Retinal pigment epithelial cell (primary cell): Measurements from ENCODE around the gene OR5H14.
"Not testable (repeated sequence)": the region's sequence is repeated elsewhere in the genome, so short reads cannot be mapped to it uniquely, and the experiment has no call there.

ENCODE experiments used
- DNase-seq: peaks from one replicate; pipeline ENCODE4 v3.0.0-alpha.2; 2010; ENCODE audit warnings: low read depth
- H3K4me3 ChIP-seq: 2 replicates; pipeline ENCODE4 v1.5.1; 2011; ENCODE audit warnings: mild to moderate bottlenecking, low read length, control low read depth, moderate library complexity
- TF ChIP-seq, protein P1 (sequence below): conservative IDR thresholded peaks from 2 replicates; pipeline ENCODE4 v1.5.1; 2011; ENCODE audit warnings: low read depth, low read length, control low read depth, inconsistent platforms

The OR5H14 gene

DNA sequence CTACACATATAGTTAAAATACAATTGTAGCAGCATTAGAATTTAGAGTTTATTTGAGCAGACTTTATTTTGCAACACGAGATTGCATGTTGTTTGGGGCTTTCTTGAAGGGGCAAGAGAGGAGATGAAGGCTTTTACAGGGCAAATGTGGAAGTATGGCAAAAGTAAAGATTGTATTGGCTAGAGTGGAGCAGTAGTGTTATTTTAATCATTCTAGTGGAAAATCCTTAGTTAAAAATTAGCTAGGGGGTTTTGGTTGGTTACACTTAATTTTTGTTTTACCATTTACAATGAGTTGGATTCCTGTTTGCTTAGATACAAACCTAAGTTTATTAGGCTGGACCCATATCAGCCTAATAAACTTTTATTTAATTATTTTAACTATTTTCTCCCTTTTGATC is 23.8 kb downstream of the OR5H14 start:
- TF ChIP-seq, protein P1, sequence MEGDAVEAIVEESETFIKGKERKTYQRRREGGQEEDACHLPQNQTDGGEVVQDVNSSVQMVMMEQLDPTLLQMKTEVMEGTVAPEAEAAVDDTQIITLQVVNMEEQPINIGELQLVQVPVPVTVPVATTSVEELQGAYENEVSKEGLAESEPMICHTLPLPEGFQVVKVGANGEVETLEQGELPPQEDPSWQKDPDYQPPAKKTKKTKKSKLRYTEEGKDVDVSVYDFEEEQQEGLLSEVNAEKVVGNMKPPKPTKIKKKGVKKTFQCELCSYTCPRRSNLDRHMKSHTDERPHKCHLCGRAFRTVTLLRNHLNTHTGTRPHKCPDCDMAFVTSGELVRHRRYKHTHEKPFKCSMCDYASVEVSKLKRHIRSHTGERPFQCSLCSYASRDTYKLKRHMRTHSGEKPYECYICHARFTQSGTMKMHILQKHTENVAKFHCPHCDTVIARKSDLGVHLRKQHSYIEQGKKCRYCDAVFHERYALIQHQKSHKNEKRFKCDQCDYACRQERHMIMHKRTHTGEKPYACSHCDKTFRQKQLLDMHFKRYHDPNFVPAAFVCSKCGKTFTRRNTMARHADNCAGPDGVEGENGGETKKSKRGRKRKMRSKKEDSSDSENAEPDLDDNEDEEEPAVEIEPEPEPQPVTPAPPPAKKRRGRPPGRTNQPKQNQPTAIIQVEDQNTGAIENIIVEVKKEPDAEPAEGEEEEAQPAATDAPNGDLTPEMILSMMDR, result no peak
- no peak overlapping the region for H3K4me3 ChIP-seq
- no peak for DNase-seq

DNA sequence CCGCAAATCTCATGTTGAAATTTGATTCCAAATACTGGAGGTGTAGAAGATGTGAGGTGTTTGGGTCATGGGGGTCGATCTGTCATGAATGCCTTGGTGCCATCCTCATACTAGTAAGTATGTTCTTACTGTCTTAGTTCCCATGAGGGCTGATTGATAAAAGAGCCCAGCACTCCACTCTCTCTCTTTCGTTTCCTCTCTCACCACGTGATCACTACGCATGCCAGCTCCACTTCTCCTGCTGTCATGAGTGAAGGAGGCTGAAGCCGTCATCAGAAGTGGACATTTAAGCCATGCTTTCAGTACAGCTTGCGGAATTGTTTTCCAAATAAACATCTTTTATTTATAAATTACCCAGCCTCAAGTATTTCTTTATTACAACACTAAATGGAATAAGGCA is 25.3 kb downstream of the OR5H14 start:
- TF ChIP-seq, protein P1, result no peak
- no peak for DNase-seq
- H3K4me3 ChIP-seq, result no peak overlapping the region

DNA sequence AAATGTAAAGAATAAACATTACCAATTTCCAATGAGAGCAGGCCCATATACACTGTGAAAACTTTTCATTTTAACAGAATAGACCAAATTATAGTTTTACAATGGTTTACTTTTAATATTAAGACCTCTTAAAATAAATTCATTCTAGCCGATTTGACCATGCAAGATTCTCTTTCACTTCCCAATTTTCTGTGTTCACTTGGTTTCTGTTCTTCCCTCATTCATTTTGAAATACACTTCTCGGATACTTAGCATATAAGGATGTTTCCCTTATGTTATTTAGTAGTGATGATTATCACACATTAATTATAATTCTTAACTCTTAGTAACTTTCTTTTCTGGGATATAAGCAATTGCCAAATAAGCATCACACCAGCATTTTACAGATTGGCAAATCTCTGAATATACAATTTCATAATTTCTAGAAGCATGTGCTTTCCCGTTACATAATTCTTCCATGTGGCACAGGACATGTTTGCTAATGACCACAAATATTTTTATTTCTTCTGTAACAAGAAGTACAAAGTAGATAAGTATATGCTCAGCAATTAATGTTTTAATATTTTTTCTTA is 33.1 kb downstream of the OR5H14 start:
- DNase-seq, result no peak

DNA sequence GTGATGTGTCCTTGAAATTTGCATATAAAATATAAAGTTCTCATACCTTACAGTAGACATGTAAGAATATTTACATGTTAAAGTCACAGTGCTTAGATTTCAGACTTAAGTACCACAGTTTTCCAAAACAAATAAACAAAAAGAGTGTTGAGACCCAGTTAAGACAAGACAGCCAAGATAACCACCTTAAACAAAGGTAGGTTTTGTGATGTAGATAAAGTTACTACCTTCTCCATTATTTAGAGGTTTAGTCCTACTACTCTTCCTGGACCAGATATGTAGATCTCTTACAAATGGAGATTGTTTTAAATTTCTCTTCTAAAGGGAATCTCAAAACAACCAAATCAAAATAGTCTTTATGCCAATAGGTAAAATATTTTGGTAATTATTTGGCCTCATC is 34.9 kb downstream of the OR5H14 start:
- no peak for DNase-seq
- H3K4me3 ChIP-seq, result no peak overlapping the region
- TF ChIP-seq, protein P1, result no peak

More for the DNA sequence above, 33.1 kb downstream of the OR5H14 start:
- TF ChIP-seq, protein P1, result no peak
- H3K4me3 ChIP-seq, result no peak overlapping the region

DNA sequence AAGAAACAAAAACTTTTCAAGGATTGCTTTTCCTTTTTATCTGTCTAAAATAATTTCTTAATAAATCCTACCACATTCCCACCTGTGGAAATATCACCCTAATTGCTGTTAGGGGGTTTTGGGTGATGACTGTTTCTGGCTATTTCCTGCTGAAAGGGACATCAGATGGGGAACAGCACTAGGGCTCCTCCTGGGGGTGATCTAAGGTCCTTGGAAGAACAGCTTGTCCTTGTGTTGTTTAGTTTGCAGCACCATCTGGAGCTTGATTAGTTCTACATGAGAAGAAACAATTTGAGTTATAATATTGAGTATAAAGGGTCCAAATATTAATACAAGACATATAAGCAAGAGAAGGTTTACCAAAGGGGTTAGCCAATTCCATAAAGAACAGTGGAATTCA is 37.9 kb downstream of the OR5H14 start:
- TF ChIP-seq, protein P1, result peak; percentile 15
- DNase-seq, result no peak
- H3K4me3 ChIP-seq, result no peak overlapping the region

DNA sequence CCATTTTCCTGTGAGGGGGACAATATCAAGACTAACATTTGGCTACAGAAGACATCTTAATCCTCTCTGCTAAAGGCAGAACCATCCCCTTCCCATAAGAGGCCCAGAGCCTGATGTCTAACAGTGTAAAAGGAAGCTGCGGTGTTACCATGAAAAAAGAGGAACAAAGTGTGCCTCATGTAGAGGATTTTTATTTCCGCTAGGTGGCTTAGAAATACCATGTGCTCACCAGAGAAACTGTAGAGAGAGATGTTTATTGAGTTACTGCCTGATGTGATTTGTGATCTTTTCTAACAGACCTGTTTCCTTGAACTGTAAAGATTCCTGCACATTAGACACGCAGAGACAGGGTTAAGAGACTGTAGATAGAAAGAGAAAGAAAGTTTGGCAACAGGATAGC is 41.3 kb downstream of the OR5H14 start:
- TF ChIP-seq, protein P1, result no peak
- no peak overlapping the region for H3K4me3 ChIP-seq
- DNase-seq, result no peak

DNA sequence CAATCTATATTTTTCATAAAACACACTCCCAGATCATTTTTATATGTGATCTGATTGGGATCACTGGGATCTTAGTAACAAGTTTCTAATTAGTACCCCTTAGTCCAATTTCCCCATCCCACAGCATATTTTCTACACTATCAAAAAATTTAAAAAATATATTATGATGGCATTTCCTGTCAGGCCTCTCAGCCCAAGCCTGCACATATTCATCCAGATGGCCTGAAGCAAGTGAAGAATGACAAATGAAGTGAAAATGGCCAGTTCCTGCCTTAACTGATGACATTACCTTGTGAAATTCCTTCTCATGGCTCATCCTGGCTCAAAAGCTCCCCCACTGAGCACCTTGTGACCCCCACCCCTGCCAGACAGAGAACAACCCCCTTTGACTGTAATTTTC is 43.6 kb downstream of the OR5H14 start:
- not testable (repeated sequence) for H3K4me3 ChIP-seq, DNase-seq

DNA sequence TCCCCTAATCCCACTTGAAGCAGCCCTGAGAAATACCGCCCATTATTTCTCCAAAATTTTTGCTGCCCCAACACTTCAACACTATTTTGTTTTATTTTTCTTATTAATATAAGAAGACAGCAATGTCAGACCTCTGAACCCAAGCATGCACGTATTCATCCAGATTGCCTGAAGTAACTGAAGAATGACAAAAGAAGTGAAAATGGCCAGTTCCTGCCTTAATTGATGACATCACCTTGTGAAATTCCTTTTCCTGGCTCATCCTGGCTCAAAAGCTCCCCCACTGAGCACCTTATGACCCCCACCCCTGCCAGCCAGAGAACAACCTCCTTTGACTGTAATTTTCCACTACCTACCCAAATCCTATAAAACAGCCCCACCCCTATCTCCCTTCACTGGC is 49.0 kb downstream of the OR5H14 start:
- not testable (repeated sequence) for DNase-seq, H3K4me3 ChIP-seq
